ENCODE results near the gene DEK.

GRCh38 chr6:18264923-18265377 is 620 bp upstream of the DEK start:
- TF ChIP-seq CTCF (IDR thresholded peaks at IDR 0.05; ENCODE audit: insufficient read depth, low read depth, low read length), result no peak
- TF ChIP-seq EZH2 (IDR thresholded peaks at IDR 0.05; ENCODE audit: insufficient read depth, low read length), result no peak

Data from astrocyte (in vitro differentiated cells and primary cell).